Keratinocyte (primary cell): Measurements from ENCODE around the gene TAOK1. TPM values are rescaled to one million over a fixed set of nuclear protein-coding genes. Genes with fewer than 3 reads are reported as not detected.

Experiments
- DNase-seq: peaks from one replicate; pipeline ENCODE4 v3.0.0-alpha.2; 2011; ENCODE audit warnings: low read depth, missing footprints, low spot score
- FAIRE-seq: peaks from 2 replicates; lab custom pipeline; 2011; peaks lifted over from hg19 to GRCh38; lab: Jason Lieb, UNC
- H2AFZ ChIP-seq: 2 replicates; pipeline ENCODE4 v1.6.0; 2012; ENCODE audit warnings: low read length, control low read depth, inconsistent platforms; ENCODE audit not compliant: control insufficient read depth
- H3K27ac ChIP-seq: 2 replicates; pipeline ENCODE4 v1.5.1; 2011; ENCODE audit warnings: low read length; ENCODE audit not compliant: control insufficient read depth, insufficient read depth
- H3K27me3 ChIP-seq: 3 replicates; pipeline ENCODE4 v1.6.0; 2011; ENCODE audit warnings: low read length; ENCODE audit not compliant: control insufficient read depth, insufficient read depth; ENCODE audit errors: extremely low read depth
- H3K36me3 ChIP-seq, 2 experiments: 2 replicates in 1 of 2; 3 replicates in 1 of 2; pipeline ENCODE4 v1.5.1; 2011; ENCODE audit warnings: low read length in 2 of 2, mild to moderate bottlenecking in 1 of 2; ENCODE audit not compliant: control insufficient read depth in 2 of 2, insufficient read depth in 2 of 2; ENCODE audit errors: extremely low read depth in 1 of 2
- H3K4me1 ChIP-seq: 3 replicates; pipeline ENCODE4 v1.5.1; 2011; ENCODE audit warnings: low read length; ENCODE audit not compliant: control insufficient read depth, insufficient read depth; ENCODE audit errors: extremely low read depth
- H3K4me2 ChIP-seq: 3 replicates; pipeline ENCODE4 v1.6.0; 2011; ENCODE audit warnings: low read depth, low read length; ENCODE audit not compliant: control insufficient read depth, insufficient read depth; ENCODE audit errors: extremely low read depth
- H3K4me3 ChIP-seq, 3 experiments: fragments of 200-600 bp in 1 of 3; sonication (generic) in 1 of 3; 2 replicates in 2 of 3; 3 replicates in 1 of 3; pipeline ENCODE4 v1.5.1; 2011 to 2016; ENCODE audit warnings: low read length in 3 of 3, mild to moderate bottlenecking in 3 of 3, control low read depth in 2 of 3, inconsistent platforms in 1 of 3, low read depth in 1 of 3, mixed read lengths in 1 of 3, mixed run types in 1 of 3, moderate library complexity in 1 of 3; ENCODE audit not compliant: control insufficient read depth in 2 of 3, insufficient read depth in 2 of 3; ENCODE audit errors: extremely low read depth in 1 of 3
- H3K79me2 ChIP-seq: 2 replicates; pipeline ENCODE4 v1.6.0; 2012; ENCODE audit warnings: low read length; ENCODE audit not compliant: control insufficient read depth, insufficient read depth
- H3K9ac ChIP-seq: 3 replicates; pipeline ENCODE4 v1.6.0; 2011; ENCODE audit warnings: low read length; ENCODE audit not compliant: control insufficient read depth, insufficient read depth; ENCODE audit errors: extremely low read depth
- H3K9me1 ChIP-seq: 3 replicates; pipeline ENCODE4 v1.6.0; 2011; ENCODE audit warnings: low read length; ENCODE audit not compliant: control insufficient read depth, insufficient read depth; ENCODE audit errors: extremely low read depth
- H3K9me3 ChIP-seq: 2 replicates; pipeline ENCODE4 v1.5.1; 2012; ENCODE audit warnings: low read depth, low read length; ENCODE audit not compliant: control insufficient read depth
- H4K20me1 ChIP-seq: 3 replicates; pipeline ENCODE4 v1.6.0; 2011; ENCODE audit warnings: low read length; ENCODE audit not compliant: control insufficient read depth, insufficient read depth; ENCODE audit errors: extremely low read depth
- CTCF ChIP-seq, 3 experiments: IDR thresholded peaks in 1 of 3; conservative IDR thresholded peaks in 1 of 3; optimal IDR thresholded peaks in 1 of 3; 2 replicates in 2 of 3; 3 replicates in 1 of 3; pipeline versions ENCODE3 to v1.5.1; 2011; ENCODE audit warnings: low read length in 3 of 3, mild to moderate bottlenecking in 3 of 3, moderate library complexity in 2 of 3, control low read depth in 1 of 3, inconsistent platforms in 1 of 3; ENCODE audit not compliant: insufficient read depth in 2 of 3; ENCODE audit errors: extremely low read depth in 1 of 3
- EZH2 ChIP-seq: IDR thresholded peaks from one replicate; pipeline ENCODE4 v1.6.1; 2012; ENCODE audit warnings: inconsistent platforms, mild to moderate bottlenecking, low read length, moderate library complexity
- dilution Hi-C: fragments of 300-500 bp; cut with MboI; formaldehyde crosslinking; loops from one replicate; pipeline ENCODE4 v1.7.0; 2020; ENCODE audit warnings: low sequenced_read_pairs; ENCODE audit not compliant: extremely low pct_ligation_motif_present
- polyA plus RNA-seq, 5 experiments: library from polyadenylated mRNA; depleted of rRNA in 3 of 5; stranded (reverse) in 3 of 5; stranded (forward) in 1 of 5; unstranded in 1 of 5; fragments of >200 nt; gene quantifications; 1 replicate in 1 of 5; 2 replicates in 3 of 5; 3 replicates in 1 of 5; pipeline versions ENCODE4 v1.2.1 to v1.2.3, GENCODE V29; 2011 to 2012; ENCODE audit warnings: missing spikeins in 2 of 5, low read depth in 1 of 5, low replicate concordance in 1 of 5

The TAOK1 gene
- polyA plus RNA-seq, 1 donor (not counting 4 experiments of a cell fraction or from before 2014, with no cell fraction given): 26.7 TPM

- Histone ChIP-seq H3K4me1 (peaks cover 30% of the 10 kb centered on the region), H3K9me1 (no peaks in the 10 kb centered on the region)
Observed at GRCh38 chr17:29595943-29596774, 206.0 kb downstream of the TAOK1 start.

GRCh38 chr17:29596811-29597210 lies 206.6 kb downstream of the TAOK1 start:
- Histone ChIP-seq H3K4me3 (no peak overlapping the region), H3K4me1 (peaks cover 24% of the 10 kb centered on the region), H3K27ac (no peak overlapping the region), H3K9me1 (no peaks in the 10 kb centered on the region), H3K9ac (no peak overlapping the region), H3K36me3 (no peaks in the 10 kb centered on the region), H4K20me1 (no peaks in the 10 kb centered on the region), H3K4me2 (no peak overlapping the region), H3K27me3 (no peaks in the 10 kb centered on the region), H2AFZ (no peak overlapping the region), H3K79me2 (peaks cover 21% of the 10 kb centered on the region), H3K9me3 (no peaks in the 10 kb centered on the region)
- FAIRE-seq (no peak), DNase-seq (no peak)
- no peak for TF ChIP-seq EZH2
- TF ChIP-seq CTCF (optimal IDR thresholded peaks at IDR 0.05 in 1 of 3, IDR thresholded peaks at IDR 0.05 in 1 of 3, conservative IDR thresholded peaks at IDR 0.05 in 1 of 3; ENCODE audit: extremely low read depth in 1 of 3, insufficient read depth in 2 of 3, low read length in 3 of 3): no peak
- dilution Hi-C loops: no loop called here

More at GRCh38 chr17:29595943-29596774, 206.0 kb downstream of the TAOK1 start:
- TF ChIP-seq EZH2 (no peak), CTCF (optimal IDR thresholded peaks at IDR 0.05 in 1 of 3, IDR thresholded peaks at IDR 0.05 in 1 of 3, conservative IDR thresholded peaks at IDR 0.05 in 1 of 3; ENCODE audit: extremely low read depth in 1 of 3, insufficient read depth in 2 of 3, low read length in 3 of 3) (no peak)
- Histone ChIP-seq H3K79me2 (peaks cover 21% of the 10 kb centered on the region), H3K9ac (no peak overlapping the region), H3K27me3 (no peaks in the 10 kb centered on the region), H3K9me3 (no peaks in the 10 kb centered on the region), H3K4me2 (no peak overlapping the region), H3K4me3 (no peak overlapping the region), H2AFZ (no peak overlapping the region), H3K36me3 (no peaks in the 10 kb centered on the region), H3K27ac (no peak overlapping the region), H4K20me1 (no peaks in the 10 kb centered on the region)
- DNase-seq: no peak
- no peak for FAIRE-seq
- dilution Hi-C loops: no loop called here
